ENCODE measurements around the gene VAMP7.
"Not testable (repeated sequence)": the region's sequence is repeated elsewhere in the genome, so short reads cannot be mapped to it uniquely, and the experiment has no call there.

VAMP7 gene

DNA sequence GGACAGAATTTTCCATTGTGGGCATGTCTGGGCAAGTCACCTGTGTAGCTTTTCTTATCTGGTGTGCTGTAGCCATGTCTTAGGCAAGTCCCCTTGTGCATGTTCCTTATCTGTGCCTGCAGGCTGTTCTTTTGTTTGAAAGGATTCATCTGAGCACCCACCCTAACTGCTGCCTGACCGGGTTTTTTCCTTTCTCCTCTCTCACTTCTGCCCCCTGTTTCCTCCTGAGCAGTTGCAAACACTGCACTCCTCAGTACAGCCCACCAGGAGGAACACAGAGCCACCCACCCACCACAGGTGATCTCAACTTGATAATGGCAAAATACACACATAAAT is 87.1 kb downstream of the VAMP7 start:
- TF ChIP-seq ZFP3 (CRISPR knock-in tag; IDR thresholded peaks at IDR 0.05) (no peak), TOX (CRISPR knock-in tag; IDR thresholded peaks at IDR 0.05; ENCODE audit: borderline replicate concordance) (no peak), ZNF565 (CRISPR knock-in tag; conservative IDR thresholded peaks at IDR 0.05; ENCODE audit: low read depth) (no peak), CSDC2 (CRISPR knock-in tag; IDR thresholded peaks at IDR 0.05) (no peak), GLIS3 (CRISPR knock-in tag; IDR thresholded peaks at IDR 0.05) (no peak), ZNF8 (CRISPR knock-in tag; IDR thresholded peaks at IDR 0.05) (no peak), PPARA (CRISPR knock-in tag; IDR thresholded peaks at IDR 0.05; ENCODE audit: borderline replicate concordance) (no peak), SNAI2 (CRISPR knock-in tag; IDR thresholded peaks at IDR 0.05) (no peak), BACH2 (CRISPR knock-in tag; IDR thresholded peaks at IDR 0.05; ENCODE audit: borderline replicate concordance) (no peak), ZFP30 (CRISPR knock-in tag; IDR thresholded peaks at IDR 0.05) (no peak), OSR1 (CRISPR knock-in tag; IDR thresholded peaks at IDR 0.05) (no peak), ARNTL (CRISPR knock-in tag; IDR thresholded peaks at IDR 0.05; ENCODE audit: borderline replicate concordance, low read depth) (no peak), ZC3H10 (CRISPR knock-in tag; IDR thresholded peaks at IDR 0.05) (no peak), ISL1 (CRISPR knock-in tag; IDR thresholded peaks at IDR 0.05) (no peak)
- TF ChIP-seq, protein P1, sequence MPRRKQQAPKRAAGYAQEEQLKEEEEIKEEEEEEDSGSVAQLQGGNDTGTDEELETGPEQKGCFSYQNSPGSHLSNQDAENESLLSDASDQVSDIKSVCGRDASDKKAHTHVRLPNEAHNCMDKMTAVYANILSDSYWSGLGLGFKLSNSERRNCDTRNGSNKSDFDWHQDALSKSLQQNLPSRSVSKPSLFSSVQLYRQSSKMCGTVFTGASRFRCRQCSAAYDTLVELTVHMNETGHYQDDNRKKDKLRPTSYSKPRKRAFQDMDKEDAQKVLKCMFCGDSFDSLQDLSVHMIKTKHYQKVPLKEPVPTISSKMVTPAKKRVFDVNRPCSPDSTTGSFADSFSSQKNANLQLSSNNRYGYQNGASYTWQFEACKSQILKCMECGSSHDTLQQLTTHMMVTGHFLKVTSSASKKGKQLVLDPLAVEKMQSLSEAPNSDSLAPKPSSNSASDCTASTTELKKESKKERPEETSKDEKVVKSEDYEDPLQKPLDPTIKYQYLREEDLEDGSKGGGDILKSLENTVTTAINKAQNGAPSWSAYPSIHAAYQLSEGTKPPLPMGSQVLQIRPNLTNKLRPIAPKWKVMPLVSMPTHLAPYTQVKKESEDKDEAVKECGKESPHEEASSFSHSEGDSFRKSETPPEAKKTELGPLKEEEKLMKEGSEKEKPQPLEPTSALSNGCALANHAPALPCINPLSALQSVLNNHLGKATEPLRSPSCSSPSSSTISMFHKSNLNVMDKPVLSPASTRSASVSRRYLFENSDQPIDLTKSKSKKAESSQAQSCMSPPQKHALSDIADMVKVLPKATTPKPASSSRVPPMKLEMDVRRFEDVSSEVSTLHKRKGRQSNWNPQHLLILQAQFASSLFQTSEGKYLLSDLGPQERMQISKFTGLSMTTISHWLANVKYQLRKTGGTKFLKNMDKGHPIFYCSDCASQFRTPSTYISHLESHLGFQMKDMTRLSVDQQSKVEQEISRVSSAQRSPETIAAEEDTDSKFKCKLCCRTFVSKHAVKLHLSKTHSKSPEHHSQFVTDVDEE (CRISPR knock-in tag; IDR thresholded peaks at IDR 0.05) = no peak
- TF ChIP-seq, protein P2, sequence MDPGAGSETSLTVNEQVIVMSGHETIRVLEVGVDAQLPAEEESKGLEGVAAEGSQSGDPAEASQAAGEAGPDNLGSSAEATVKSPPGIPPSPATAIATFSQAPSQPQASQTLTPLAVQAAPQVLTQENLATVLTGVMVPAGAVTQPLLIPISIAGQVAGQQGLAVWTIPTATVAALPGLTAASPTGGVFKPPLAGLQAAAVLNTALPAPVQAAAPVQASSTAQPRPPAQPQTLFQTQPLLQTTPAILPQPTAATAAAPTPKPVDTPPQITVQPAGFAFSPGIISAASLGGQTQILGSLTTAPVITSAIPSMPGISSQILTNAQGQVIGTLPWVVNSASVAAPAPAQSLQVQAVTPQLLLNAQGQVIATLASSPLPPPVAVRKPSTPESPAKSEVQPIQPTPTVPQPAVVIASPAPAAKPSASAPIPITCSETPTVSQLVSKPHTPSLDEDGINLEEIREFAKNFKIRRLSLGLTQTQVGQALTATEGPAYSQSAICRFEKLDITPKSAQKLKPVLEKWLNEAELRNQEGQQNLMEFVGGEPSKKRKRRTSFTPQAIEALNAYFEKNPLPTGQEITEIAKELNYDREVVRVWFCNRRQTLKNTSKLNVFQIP (CRISPR knock-in tag; IDR thresholded peaks at IDR 0.05; ENCODE audit: borderline replicate concordance, low read depth) = no peak
- TF ChIP-seq, protein P3, sequence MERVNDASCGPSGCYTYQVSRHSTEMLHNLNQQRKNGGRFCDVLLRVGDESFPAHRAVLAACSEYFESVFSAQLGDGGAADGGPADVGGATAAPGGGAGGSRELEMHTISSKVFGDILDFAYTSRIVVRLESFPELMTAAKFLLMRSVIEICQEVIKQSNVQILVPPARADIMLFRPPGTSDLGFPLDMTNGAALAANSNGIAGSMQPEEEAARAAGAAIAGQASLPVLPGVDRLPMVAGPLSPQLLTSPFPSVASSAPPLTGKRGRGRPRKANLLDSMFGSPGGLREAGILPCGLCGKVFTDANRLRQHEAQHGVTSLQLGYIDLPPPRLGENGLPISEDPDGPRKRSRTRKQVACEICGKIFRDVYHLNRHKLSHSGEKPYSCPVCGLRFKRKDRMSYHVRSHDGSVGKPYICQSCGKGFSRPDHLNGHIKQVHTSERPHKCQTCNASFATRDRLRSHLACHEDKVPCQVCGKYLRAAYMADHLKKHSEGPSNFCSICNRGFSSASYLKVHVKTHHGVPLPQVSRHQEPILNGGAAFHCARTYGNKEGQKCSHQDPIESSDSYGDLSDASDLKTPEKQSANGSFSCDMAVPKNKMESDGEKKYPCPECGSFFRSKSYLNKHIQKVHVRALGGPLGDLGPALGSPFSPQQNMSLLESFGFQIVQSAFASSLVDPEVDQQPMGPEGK (CRISPR knock-in tag; IDR thresholded peaks at IDR 0.05; ENCODE audit: borderline replicate concordance) = no peak
- TF ChIP-seq, protein P4, sequence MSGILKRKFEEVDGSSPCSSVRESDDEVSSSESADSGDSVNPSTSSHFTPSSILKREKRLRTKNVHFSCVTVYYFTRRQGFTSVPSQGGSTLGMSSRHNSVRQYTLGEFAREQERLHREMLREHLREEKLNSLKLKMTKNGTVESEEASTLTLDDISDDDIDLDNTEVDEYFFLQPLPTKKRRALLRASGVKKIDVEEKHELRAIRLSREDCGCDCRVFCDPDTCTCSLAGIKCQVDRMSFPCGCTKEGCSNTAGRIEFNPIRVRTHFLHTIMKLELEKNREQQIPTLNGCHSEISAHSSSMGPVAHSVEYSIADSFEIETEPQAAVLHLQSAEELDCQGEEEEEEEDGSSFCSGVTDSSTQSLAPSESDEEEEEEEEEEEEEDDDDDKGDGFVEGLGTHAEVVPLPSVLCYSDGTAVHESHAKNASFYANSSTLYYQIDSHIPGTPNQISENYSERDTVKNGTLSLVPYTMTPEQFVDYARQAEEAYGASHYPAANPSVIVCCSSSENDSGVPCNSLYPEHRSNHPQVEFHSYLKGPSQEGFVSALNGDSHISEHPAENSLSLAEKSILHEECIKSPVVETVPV (CRISPR knock-in tag; IDR thresholded peaks at IDR 0.05) = no peak
- no peak for ATAC-seq

DNA sequence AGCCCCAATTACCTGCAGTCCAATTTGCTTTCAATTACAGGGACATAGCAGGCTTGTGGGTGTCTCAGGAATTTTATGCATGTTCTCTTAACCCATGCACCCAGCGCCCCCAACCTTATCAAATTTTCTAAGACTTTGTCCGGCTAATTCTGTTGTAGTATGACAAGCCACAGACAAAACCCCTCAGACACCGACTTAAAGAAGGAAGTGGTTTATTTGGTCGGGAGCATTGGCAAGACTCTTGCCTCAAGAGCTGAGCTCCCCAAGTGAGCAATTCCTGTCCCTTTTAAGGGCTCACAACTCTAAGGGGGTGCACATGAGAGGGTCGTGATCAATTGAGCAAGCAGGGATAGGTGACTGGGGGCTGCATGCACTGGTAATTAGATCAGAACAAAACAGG is 87.6 kb downstream of the VAMP7 start:
- TF ChIP-seq ISL1 (CRISPR knock-in tag; IDR thresholded peaks at IDR 0.05) (no peak), RARB (CRISPR knock-in tag; IDR thresholded peaks at IDR 0.05) (no peak), ARNTL (CRISPR knock-in tag; IDR thresholded peaks at IDR 0.05; ENCODE audit: borderline replicate concordance, low read depth) (no peak), CSDC2 (CRISPR knock-in tag; IDR thresholded peaks at IDR 0.05) (no peak)
- TF ChIP-seq, protein P1 (CRISPR knock-in tag; IDR thresholded peaks at IDR 0.05) = no peak
- no peak for ATAC-seq

DNA sequence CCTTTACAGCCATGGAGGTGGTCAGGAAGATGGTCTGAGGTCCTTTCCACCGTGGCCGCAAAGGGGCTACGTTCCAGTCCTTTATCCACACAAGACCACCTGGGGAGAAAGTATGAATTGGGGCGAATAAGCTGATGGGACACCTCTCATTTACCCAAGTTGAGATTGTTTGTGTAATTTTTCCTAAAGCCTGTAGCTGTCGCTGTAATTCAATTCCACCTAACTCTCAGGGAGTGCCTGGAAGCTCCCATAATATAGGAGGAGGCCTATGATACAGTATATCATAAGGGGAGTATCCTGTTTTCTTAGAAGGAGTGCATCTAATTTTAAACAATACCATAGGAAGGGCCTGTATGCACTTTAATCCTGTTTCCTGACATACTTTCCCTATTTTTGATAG is 90.5 kb downstream of the VAMP7 start:
- not testable (repeated sequence) for ATAC-seq

DNA sequence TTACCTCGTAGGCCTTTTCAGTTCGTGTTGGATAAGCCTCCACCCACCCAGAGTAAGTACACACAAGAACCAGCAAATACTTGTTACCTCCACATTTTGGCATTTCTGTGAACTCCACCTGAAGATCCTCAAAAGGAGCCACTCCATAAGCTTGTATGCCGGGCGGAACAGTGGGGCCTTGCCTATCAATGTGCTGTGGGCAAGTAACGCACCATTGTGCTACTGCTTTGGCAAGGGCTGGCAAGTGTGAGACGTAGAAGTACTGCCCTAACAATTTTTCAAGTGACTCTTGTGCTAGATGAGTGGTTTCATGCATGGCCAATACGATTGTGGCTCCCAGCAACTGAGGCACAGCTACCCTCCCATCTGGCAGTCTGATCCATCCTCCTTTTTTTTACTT is 91.1 kb downstream of the VAMP7 start:
- ATAC-seq = not testable (repeated sequence)

All from SK-N-SH treated with all-trans-retinoic acid at 6 μM for 48 hours (cell line).